HG03066 (cell line): ENCODE measurements around the gene NUDT1.

Experiments used
- ATAC-seq: cut with Tn5 transposase; IDR thresholded peaks from one replicate; pipeline ENCODE4 v1.9.1; 2021; ENCODE audit warnings: low read depth; ENCODE audit not compliant: unreplicated experiment

Gene NUDT1

DNA sequence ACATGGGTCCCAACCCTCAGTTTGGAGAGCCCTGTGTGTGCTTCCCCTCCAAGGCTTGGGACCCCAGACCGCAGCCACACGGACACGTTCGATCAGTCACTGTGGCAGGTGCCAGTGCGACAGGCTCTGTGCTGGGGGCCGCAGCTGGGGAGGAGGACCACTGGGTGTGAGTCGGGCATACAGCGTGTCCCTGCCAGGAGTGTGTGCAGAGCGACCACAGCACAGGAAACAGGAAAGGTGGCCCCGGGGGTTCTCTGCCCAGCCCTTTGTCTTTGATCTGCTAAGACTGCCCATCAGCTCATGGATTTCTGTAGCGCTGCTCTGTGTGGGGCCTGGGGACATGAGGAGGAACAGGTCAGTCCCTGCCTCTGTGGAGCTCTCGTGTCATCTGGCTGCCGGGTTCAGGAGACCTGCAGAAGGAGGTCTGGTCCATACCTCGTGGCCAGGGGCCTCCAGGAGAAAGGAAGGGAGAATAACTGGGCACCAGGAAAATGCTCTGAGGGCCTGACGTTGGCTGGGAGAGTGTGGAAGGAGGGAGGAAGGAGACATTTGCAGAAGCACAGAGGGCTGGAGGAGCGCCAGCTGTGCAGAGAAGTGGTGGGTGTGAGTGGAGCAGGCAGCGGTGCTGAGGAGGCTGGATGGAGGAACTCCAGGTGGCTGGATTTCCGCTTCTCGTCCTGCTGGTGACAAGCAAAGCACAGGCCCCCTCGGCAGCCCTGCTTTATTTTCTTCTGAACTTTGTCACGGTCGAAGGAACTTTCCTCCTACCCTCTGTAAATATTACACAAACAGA lies 4.1 kb downstream of the NUDT1 start:
- ATAC-seq, result no peak

- no peak for ATAC-seq
These were observed 5.3 kb downstream of the NUDT1 start for GRCh38 chr7:2247141-2247995.

- peak; percentile 55 for ATAC-seq
These were observed 7.1 kb downstream of the NUDT1 start for GRCh38 chr7:2248984-2249694.

GRCh38 chr7:2249744-2250323 lies 7.8 kb downstream of the NUDT1 start:
- no peak for ATAC-seq

DNA sequence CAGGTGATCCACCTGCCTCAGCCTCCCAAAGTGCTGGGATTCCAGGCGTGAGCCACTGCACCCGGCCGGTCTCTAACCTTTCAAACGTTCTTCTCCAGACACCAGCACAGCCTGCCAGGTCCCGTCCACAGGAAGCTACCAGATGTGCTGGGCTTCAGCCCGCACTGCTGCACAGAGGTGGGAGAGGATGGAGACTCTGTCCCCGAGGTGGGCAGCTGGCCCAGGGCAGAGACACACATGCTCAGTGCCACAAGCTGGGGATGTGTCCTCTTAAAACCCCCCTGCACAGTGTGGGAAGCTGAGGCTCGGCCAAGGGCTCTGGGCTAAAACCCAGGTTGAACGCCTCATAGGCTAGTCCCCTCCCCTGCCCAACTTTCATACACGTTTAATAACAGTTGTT lies 9.4 kb downstream of the NUDT1 start:
- no peak for ATAC-seq

DNA sequence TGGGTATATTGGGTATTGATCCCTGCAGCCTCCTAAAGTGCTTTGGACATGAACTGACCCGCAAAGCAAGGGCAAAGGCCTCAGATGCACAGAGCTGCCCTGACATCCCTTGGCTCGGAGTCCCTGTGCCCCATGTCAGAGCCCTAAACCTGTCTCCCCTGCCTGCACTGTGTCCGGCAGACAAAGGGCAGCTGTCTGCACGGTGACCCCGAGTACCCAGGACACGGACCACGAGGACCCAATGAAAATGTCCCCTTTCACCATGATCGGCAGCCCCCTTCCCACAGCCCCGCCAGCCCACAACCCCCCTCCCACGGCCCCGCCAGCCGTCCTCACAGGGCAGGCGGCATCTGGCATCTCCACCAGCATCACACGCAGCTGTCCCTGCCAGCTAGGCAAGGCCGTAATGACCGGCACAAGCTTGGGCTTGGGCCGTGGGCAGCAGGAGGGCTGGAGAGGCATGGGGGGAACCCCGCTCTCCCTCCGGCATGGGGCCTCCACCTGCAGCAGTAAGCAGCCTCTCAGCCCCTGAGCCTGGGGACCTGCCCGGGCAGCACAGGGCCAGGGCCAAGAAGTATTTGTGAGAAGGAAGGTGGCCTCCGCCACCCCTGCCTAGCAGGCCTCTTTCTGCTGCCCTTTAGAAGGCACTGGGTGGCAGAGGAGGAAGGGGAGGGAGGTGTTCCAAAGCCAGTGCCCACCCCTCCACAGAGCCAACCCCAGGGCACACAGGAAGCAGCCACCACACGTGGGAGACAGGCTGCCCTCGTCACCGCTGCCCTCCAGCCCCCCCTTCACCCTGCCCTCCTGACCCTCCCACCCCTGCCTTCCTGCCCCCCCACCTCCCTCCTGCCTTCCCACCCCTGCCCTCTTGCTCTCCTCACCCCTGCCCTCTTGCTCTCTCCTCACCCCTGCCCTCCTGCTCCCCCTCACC lies 10.1 kb downstream of the NUDT1 start:
- no peak for ATAC-seq

- ATAC-seq, result no peak
These were observed 11.0 kb downstream of the NUDT1 start for GRCh38 chr7:2253021-2253420.

DNA sequence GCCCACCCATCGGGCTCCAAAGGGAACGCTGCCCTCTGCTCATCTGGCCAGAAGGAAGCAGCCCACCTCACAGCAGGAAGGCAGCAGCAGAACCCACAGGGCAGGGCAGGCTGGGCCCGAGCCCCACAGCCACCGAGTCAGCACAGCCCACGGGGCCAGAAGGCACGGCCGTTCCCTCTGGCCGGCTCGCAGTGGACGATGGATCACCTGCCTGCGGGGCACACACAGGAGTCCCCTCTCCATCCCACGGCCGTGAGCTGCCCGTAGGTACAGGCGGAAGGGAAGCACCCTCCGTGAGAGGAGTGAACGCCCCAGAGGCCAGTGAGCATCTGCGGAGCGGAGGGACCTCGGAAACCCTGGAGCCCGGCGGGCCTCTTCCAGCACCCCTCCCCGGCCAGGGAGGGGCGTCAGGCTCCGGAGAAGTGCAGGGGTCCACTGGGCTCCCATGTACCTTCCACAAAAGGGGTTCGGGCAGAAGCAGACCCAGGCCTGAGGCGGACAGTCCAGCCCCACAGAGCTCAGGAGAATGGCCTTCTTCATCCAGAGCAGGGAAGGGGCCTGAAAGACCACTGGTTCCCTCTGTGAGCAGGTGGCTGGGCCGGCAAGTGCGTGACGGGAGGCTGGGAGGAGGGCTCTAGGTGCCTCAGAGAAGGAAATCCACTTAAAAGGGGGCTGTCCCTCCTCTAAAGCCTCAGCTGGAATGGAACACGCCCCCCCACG lies 11.7 kb downstream of the NUDT1 start:
- no peak for ATAC-seq

GRCh38 chr7:2254429-2255144 lies 12.6 kb downstream of the NUDT1 start:
- ATAC-seq, result no peak

GRCh38 chr7:2255145-2256139 lies 13.4 kb downstream of the NUDT1 start:
- no peak for ATAC-seq

- ATAC-seq, result no peak
These were observed 14.4 kb downstream of the NUDT1 start for GRCh38 chr7:2256306-2257045.

DNA sequence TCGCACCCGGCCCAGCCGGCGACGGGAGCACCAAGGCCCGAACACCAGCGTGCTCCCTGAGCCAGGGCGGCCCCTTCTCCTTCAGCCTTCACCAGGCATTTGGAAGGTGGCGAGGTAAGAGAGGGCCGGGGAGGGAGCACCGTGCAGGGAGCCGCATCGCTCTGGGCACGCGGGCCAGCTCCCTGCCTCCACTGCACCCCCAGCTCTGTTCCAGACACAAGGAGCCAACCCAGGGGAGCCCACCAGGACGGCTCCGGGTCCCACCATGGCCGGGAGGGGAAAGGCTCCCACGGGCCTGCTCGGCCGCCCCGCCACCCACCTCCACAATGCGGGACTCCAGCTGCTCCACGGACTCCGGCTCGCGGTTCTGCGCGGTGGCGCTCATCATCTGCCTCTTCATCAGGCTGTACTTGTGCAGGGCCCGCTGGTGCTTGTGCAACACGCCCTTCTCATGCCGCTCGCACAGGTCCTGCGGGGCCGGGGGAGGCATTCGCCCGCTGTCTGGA lies 15.1 kb downstream of the NUDT1 start:
- ATAC-seq, result no peak

DNA sequence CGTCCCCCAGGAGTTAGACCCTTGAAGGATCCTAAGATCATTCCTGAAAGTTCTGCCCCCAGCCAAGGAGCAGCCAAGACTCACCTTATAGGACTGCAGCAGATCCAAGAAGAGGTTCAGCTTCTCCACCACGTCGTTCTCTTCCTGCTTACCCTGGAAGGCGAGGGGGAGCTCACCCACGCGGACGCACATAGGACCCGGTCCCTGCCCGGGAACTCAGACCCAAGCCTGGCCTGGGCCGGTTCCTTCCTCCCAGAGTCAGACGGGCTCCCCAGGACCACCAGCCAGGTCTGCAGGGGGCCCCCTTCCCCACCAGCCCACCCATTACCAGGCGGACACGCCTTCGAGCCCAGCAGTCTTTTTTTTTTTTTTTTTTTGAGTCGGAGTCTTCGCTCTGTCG lies 15.6 kb downstream of the NUDT1 start:
- ATAC-seq, result no peak

DNA sequence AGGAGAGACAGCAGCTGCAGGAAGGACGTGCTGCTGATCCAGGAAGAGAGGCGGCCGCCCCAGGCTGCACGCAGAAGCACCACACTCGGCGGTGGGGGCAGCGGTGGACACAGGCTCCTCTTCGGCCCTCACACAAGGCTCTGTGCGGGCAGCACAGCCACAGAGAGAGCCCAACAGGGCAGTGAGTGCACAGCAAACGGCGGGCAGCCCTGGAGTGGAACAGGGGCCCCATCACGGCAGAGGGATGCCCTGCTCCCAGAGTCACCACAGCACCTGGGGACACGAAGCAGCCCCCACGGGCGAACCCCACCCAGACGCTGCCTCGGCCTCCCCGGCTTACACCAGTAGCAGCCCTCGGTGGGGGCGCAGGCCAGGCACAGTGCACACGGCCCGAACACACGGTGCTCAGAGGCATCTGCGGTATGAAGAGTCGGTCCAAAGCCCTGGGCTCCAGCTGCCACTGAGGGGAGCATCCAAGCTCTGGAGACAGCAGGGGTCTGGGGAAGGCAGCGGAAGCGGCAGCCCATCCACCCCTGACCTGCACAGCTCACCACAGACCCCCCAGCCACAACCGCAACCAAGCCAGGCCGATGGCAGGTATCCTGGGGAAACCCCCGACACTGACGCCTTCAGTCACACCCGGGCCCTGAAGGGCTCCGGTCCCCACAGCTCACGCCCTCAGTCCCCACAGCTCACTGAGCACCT lies 16.8 kb downstream of the NUDT1 start:
- peak; percentile 61 for ATAC-seq

DNA sequence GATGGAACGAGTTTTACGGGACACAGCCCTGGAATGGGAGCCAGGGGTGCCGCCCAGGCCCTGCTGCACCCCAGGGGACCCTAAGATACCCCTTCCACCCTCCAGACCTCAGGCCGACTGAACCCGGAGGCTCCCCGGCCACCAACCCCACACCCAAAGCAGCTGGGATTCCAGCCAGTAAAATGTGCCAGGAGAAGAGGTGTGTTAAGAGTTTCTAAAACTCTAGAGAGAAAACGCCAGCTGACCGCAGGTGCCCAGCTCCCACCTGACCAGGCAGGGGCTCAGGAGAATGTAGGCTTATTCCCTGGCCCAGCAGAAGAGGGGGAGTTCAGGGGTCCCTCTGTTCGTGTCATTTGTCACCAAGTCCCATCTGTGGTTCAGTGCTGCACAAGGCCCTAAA lies 17.5 kb downstream of the NUDT1 start:
- ATAC-seq, result no peak

DNA sequence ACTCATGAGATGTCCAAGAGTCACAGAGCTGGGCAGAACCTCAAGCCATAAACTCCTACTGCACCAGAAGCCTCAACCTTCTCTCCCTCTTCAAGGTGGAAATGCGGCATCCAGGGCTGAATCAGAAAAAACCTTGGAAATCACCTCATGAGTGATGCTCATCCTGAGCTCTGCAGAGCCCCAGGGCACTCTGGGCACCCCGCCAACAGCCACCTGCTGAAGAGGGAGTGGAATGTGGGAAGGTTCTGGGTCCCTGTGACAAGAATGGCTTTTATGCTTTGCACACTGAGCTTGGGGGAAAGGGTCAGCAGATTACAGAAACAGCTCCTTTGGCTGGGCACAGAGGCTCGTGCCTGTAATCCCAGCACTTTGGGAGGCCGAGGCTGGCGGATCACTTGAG lies 18.8 kb downstream of the NUDT1 start:
- ATAC-seq, result no peak
